HepG2 (cell line): ENCODE data around the gene CEP76. TPM values are rescaled to one million over a fixed set of nuclear protein-coding genes. Genes with fewer than 3 reads are reported as not detected.

Experiments used
- AHDC1 ChIP-seq: sonication (generic); formaldehyde crosslinking; IDR thresholded peaks from 2 replicates; pipeline ENCODE4 v1.5.1; 2020; ENCODE audit warnings: mild to moderate bottlenecking, missing genetic modification reagents, borderline replicate concordance
- BATF2 ChIP-seq: sonication (generic); formaldehyde crosslinking; IDR thresholded peaks from 2 replicates; pipeline ENCODE4 v1.8.0; 2022; ENCODE audit warnings: mild to moderate bottlenecking, missing genetic modification reagents, moderate library complexity
- HIVEP1 ChIP-seq: sonication (generic); formaldehyde crosslinking; IDR thresholded peaks from 2 replicates; pipeline ENCODE4 v1.4.0; 2020; ENCODE audit warnings: mild to moderate bottlenecking, missing genetic modification reagents
- HNF4G ChIP-seq, 2 experiments: sonication (generic) in 1 of 2; formaldehyde crosslinking in 1 of 2; IDR thresholded peaks; 2 replicates each; pipeline versions ENCODE4 v1.4.0 to v1.6.1; 2011 to 2020; ENCODE audit warnings: borderline replicate concordance in 2 of 2, low read depth in 2 of 2, mild to moderate bottlenecking in 2 of 2, low read length in 1 of 2, missing genetic modification reagents in 1 of 2, moderate library complexity in 1 of 2
- NR0B2 ChIP-seq: sonication (generic); formaldehyde crosslinking; IDR thresholded peaks from 2 replicates; pipeline ENCODE4 v1.4.0; 2020; ENCODE audit warnings: mild to moderate bottlenecking, missing genetic modification reagents
- PAX8 ChIP-seq: sonication (generic); formaldehyde crosslinking; IDR thresholded peaks from 2 replicates; pipeline ENCODE4 v1.8.0; 2022; ENCODE audit warnings: mild to moderate bottlenecking, missing genetic modification reagents, borderline replicate concordance
- SMAD3 ChIP-seq: sonication (generic); formaldehyde crosslinking; IDR thresholded peaks from 2 replicates; pipeline ENCODE4 v1.4.0; 2020; ENCODE audit warnings: missing genetic modification reagents
- SNAPC2 ChIP-seq: sonication (generic); formaldehyde crosslinking; IDR thresholded peaks from 2 replicates; pipeline ENCODE4 v1.8.1; 2022; ENCODE audit warnings: mild to moderate bottlenecking, missing genetic modification reagents
- ZMYM3 ChIP-seq: sonication (generic); formaldehyde crosslinking; IDR thresholded peaks from 2 replicates; pipeline ENCODE4 v1.5.1; 2020; ENCODE audit warnings: mild to moderate bottlenecking, missing genetic modification reagents
- ZNF280B ChIP-seq: sonication (generic); formaldehyde crosslinking; IDR thresholded peaks from 2 replicates; pipeline ENCODE4 v1.5.0; 2020; ENCODE audit warnings: missing genetic modification reagents, mild to moderate bottlenecking, borderline replicate concordance
- ZNF503 ChIP-seq: sonication (generic); formaldehyde crosslinking; IDR thresholded peaks from 2 replicates; pipeline ENCODE4 v1.4.0; 2020; ENCODE audit warnings: missing genetic modification reagents
- ZNF589 ChIP-seq: sonication (generic); formaldehyde crosslinking; conservative IDR thresholded peaks from 2 replicates; pipeline ENCODE4 v1.8.0; 2022; ENCODE audit warnings: mild to moderate bottlenecking, moderate library complexity, missing genetic modification reagents
- ZNF598 ChIP-seq: sonication (generic); formaldehyde crosslinking; IDR thresholded peaks from 2 replicates; pipeline ENCODE4 v1.5.1; 2020; ENCODE audit warnings: mild to moderate bottlenecking, missing genetic modification reagents, borderline replicate concordance
- ZNF691 ChIP-seq: sonication (generic); formaldehyde crosslinking; IDR thresholded peaks from 2 replicates; pipeline ENCODE4 v1.4.0; 2020; ENCODE audit warnings: missing genetic modification reagents, low read depth, mild to moderate bottlenecking, borderline replicate concordance
- ZNF891 ChIP-seq: sonication (generic); formaldehyde crosslinking; IDR thresholded peaks from 2 replicates; pipeline ENCODE4 v1.5.0; 2020; ENCODE audit warnings: mild to moderate bottlenecking, missing genetic modification reagents
- polyA plus RNA-seq, 8 experiments: library from polyadenylated mRNA; depleted of rRNA in 3 of 8; stranded (reverse) in 7 of 8; unstranded in 1 of 8; fragments of >200 nt; fragmentation: Illumina TruSeq in 4 of 8; extraction: Trizol in 4 of 8; gene quantifications; 2 replicates each; pipeline versions ENCODE4 v1.2.1 to v1.2.3, GENCODE V29; 2011 to 2016; ENCODE audit warnings: low read depth in 4 of 8, missing spikeins in 1 of 8, mixed read lengths in 1 of 8; ENCODE audit not compliant: insufficient read depth in 1 of 8
- total RNA-seq, 5 experiments: library from RNA; depleted of rRNA; stranded (reverse); fragments of >200 nt; fragmentation: Illumina TruSeq; extraction: Trizol; gene quantifications; 2 replicates each; pipeline ENCODE4 v1.2.3, GENCODE V29; 2016; ENCODE audit warnings: low read depth in 1 of 5

The CEP76 gene
- total and polyA plus RNA-seq, 2 of the 13 experiments (the other 11 are each of a cell fraction or from before 2014, with no cell fraction given) = 13.9 to 15.1 TPM

GRCh38 chr18:12702221-12703095, at the start of gene CEP76, which contains the start of gene PSMG2 (continued):
- TF ChIP-seq AHDC1 (CRISPR knock-in tag) = no peak
- TF ChIP-seq ZNF691 (CRISPR knock-in tag) = peak; percentile 69; the same call in 1 of the 2 replicates
- TF ChIP-seq NR0B2 = no peak
- no peak for TF ChIP-seq ZNF280B
- TF ChIP-seq HNF4G (IDR thresholded peaks at IDR 0.05; ENCODE audit: borderline replicate concordance, low read depth, low read length) = no peak
- TF ChIP-seq HNF4G (CRISPR knock-in tag; IDR thresholded peaks at IDR 0.05; ENCODE audit: borderline replicate concordance, low read depth) = peak; percentile 55; the same call in 1 of the 2 replicates
- TF ChIP-seq BATF2 (CRISPR knock-in tag) = no peak
- peak; percentile 49; the same call in 1 of the 2 replicates for TF ChIP-seq SNAPC2 (CRISPR knock-in tag)
- TF ChIP-seq ZNF503 = peak; percentile 61; the same call in 1 of the 2 replicates
- TF ChIP-seq ZMYM3 = peak; percentile 50; the same call in 1 of the 2 replicates
- TF ChIP-seq PAX8 (CRISPR knock-in tag) = no peak
- TF ChIP-seq ZNF598 (CRISPR knock-in tag) = no peak; the same call in none of the 2 replicates
- TF ChIP-seq ZNF589 = no peak
- TF ChIP-seq ZNF891 (CRISPR knock-in tag) = peak; percentile 67
- peak; percentile 31; the same call in 1 of the 2 replicates for TF ChIP-seq HIVEP1 (CRISPR knock-in tag)
- TF ChIP-seq SMAD3 (CRISPR knock-in tag) = no peak; the same call in 1 of the 2 replicates
